ENCODE measurements around the gene PLCB1. TPM values are rescaled to one million over a fixed set of nuclear protein-coding genes. Genes with fewer than 3 reads are reported as not detected.

The PLCB1 gene
- total and polyA plus RNA-seq, 2 of the 4 experiments (the other 2 are of a cell fraction): 5.6 to 16.1 TPM

GRCh38 chr20:8144282-8145245, 12.5 kb downstream of the PLCB1 start:
- intact Hi-C loops (cut with micrococcal nuclease) (loop anchor here (5.0 kb wide), 1 partner anchor 78 kb away; no protein-coding TSS in a partner anchor), in situ Hi-C loops (cut with MboI; ENCODE audit: low sequenced_read_pairs) (no loop called here), dilution Hi-C loops (cut with HindIII; ENCODE audit: low sequenced_read_pairs, unreplicated experiment) (no loop called here)
- Histone ChIP-seq H3K9ac (ENCODE audit: low read depth, low read length) (no peak overlapping the region), H3K14ac (replicated peaks; ENCODE audit: low read depth, low read length) (peak overlapping the region; percentile 28), H2BK20ac (ENCODE audit: low read depth, low read length) (peak overlapping the region; percentile 24; the same call in 1 of the 2 replicates), H3K79me1 (ENCODE audit: low read depth in 1 of 2, low read length in 2 of 2) (peaks cover 16 to 32% of the 10 kb centered on the region in 2 experiments), H4K20me1 (ENCODE audit: insufficient read depth, low read length) (peaks cover 14% of the 10 kb centered on the region; the same call in 1 of the 2 replicates), H3K23ac (ENCODE audit: low read depth, low read length) (no peak overlapping the region; the same call in 1 of the 2 replicates), H3K27me3 (ENCODE audit: control insufficient read depth, insufficient read depth, low read length) (no peaks in the 10 kb centered on the region; the same call in 1 of the 2 replicates), H2BK15ac (ENCODE audit: low read depth, low read length) (peak overlapping the region; percentile 10; the same call in 1 of the 3 replicates), H3K9me1 (ENCODE audit: insufficient read depth, low read length) (peaks cover 10% of the 10 kb centered on the region; the same call in 1 of the 2 replicates), H4K5ac (ENCODE audit: low read depth, low read length) (no peak overlapping the region), H2AK9ac (replicated peaks; ENCODE audit: low read depth, low read length, poor library complexity) (no peak overlapping the region), H3K36me3 (ENCODE audit: control insufficient read depth, insufficient read depth, low read length) (no peaks in the 10 kb centered on the region), H2BK5ac (ENCODE audit: low read depth, low read length, poor library complexity, severe bottlenecking) (no peak overlapping the region), H2BK120ac (ENCODE audit: low read depth, low read length) (no peak overlapping the region), H3K56ac (ENCODE audit: extremely low read depth, insufficient read depth, low read length) (no peak overlapping the region), H4K8ac (ENCODE audit: low read depth in 2 of 2, low read length in 2 of 2) (no peak overlapping the region), H3K4me2 (ENCODE audit: low read depth, low read length) (peak overlapping the region; percentile 10; the same call in 1 of the 2 replicates), H3K4me3 (ENCODE audit: insufficient read depth, low read depth, low read length) (no peak overlapping the region), H3K4me1 (ENCODE audit: control insufficient read depth, insufficient read depth, low read length) (peaks cover 5% of the 10 kb centered on the region; the same call in 1 of the 2 replicates), H2AK5ac (ENCODE audit: low read depth, low read length) (no peak overlapping the region; the same call in 1 of the 2 replicates), H3K27ac (ENCODE audit: insufficient read depth, low read length) (no peak overlapping the region), H3K4ac (ENCODE audit: low read depth, low read length) (no peak overlapping the region), H3K18ac (ENCODE audit: low read depth, low read length) (no peak overlapping the region), H3K9me3 (ENCODE audit: control insufficient read depth, insufficient read depth, low read length) (no peaks in the 10 kb centered on the region), H2AFZ (replicated peaks; ENCODE audit: low read length, poor library complexity) (no peak overlapping the region), H4K91ac (ENCODE audit: insufficient read depth, low read depth, low read length) (no peak overlapping the region)
- BruUV-seq (replicated peaks): no TSS peak
- ATAC-seq (ENCODE audit: low read depth) (peak; percentile 77), DNase-seq (peak; percentile 89)
- 0% methylated on average over 1 of the region's 13 CpGs; no CpG with 5 or more reads in 1 of the 2 experiments for WGBS, 2 experiments (ENCODE audit: extremely low coverage in 2 of 2, insufficient read length in 1 of 2)
- ChIA-PET POLR2A (ENCODE audit: unreplicated experiment) (no interaction called here), CTCF (no interaction called here)
- TF ChIP-seq MXI1 (IDR thresholded peaks at IDR 0.05; ENCODE audit: borderline replicate concordance, low read depth, low read length): no peak
- TF ChIP-seq, protein P1, sequence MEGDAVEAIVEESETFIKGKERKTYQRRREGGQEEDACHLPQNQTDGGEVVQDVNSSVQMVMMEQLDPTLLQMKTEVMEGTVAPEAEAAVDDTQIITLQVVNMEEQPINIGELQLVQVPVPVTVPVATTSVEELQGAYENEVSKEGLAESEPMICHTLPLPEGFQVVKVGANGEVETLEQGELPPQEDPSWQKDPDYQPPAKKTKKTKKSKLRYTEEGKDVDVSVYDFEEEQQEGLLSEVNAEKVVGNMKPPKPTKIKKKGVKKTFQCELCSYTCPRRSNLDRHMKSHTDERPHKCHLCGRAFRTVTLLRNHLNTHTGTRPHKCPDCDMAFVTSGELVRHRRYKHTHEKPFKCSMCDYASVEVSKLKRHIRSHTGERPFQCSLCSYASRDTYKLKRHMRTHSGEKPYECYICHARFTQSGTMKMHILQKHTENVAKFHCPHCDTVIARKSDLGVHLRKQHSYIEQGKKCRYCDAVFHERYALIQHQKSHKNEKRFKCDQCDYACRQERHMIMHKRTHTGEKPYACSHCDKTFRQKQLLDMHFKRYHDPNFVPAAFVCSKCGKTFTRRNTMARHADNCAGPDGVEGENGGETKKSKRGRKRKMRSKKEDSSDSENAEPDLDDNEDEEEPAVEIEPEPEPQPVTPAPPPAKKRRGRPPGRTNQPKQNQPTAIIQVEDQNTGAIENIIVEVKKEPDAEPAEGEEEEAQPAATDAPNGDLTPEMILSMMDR (conservative IDR thresholded peaks at IDR 0.05; ENCODE audit: low read depth, low read length): no peak
- TF ChIP-seq CEBPB (IDR thresholded peaks at IDR 0.05; ENCODE audit: low read depth, low read length): peak; percentile 89
- TF ChIP-seq BHLHE40 (IDR thresholded peaks at IDR 0.05; ENCODE audit: low read depth, low read length): 0 out of 2 replicates have a peak, but pooled peaks have one; percentile 54
- TF ChIP-seq MAFK (IDR thresholded peaks at IDR 0.05; ENCODE audit: low read depth, low read length): 0 out of 2 replicates have a peak, but pooled peaks have one; percentile 6
